GM18519 (cell line): ENCODE measurements around the gene HTR6.
"Not testable (repeated sequence)": the region's sequence is repeated elsewhere in the genome, so short reads cannot be mapped to it uniquely, and the experiment has no call there.

Source experiments
- ATAC-seq: cut with Tn5 transposase; IDR thresholded peaks from one replicate; pipeline ENCODE4 v1.9.1; 2021; ENCODE audit warnings: mild to moderate bottlenecking, moderate library complexity; ENCODE audit not compliant: unreplicated experiment, low FRiP score

Gene HTR6

DNA sequence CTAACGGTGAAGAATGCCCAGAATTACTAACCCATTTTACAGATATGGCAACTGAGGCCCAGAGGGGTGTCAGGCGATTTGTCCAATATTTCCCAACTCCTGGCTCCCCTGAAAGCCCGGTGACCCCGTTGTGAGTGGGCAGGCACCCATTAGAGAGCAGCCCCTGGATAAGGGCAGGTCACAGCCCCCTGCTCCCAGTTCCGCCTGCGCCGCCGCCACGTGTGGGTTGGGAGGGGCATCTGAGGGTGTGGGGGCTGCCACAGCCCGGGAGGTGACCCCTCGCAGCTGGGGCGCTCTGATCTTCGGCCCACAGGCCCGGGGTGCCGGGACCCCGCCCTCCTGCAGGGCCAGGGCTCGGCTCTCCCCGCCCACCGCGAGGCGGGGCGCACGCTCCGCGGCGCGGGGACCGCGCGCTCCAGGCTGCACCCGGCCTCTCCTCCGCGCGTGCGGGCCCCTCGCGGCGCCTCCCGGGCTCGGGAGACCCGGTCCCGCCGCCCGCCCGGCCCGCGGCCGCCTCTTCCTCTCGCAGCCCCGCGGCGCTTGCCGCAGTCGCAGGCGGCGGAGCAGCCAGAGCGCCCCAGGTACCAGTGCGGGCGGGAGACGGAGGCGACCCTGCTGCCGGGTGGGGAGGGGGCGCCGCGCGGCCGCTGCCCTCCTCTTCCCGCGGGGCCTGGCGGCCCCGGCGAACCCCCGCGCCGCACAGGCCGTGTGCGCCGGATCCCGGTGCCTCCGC lies at the start of gene HTR6:
Gene HTR6, plus strand, starts transcription at position 423 of the 733 bp plus-strand sequence. CDS start 879 bp downstream, outside the sequence.
- ATAC-seq, result no peak

DNA sequence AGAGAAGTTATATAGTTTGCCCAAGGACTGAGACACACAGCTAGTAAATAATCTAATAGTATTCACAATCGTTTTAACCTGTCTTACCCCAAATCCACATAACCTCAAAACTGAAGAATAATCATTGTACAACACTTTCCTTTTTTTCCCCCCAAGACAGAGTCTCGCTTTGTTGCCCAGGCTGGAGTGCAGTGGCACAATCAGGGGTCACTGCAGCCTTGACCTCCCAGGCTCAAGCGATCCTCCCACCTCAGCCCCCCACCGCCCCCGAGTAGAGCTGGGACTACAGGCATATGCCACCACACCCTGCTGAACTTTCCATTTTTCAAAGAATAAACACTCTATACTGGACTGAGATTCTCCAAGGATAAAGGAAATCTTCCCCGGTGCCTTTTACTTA lies 49.2 kb upstream of the HTR6 start:
- no peak for ATAC-seq

DNA sequence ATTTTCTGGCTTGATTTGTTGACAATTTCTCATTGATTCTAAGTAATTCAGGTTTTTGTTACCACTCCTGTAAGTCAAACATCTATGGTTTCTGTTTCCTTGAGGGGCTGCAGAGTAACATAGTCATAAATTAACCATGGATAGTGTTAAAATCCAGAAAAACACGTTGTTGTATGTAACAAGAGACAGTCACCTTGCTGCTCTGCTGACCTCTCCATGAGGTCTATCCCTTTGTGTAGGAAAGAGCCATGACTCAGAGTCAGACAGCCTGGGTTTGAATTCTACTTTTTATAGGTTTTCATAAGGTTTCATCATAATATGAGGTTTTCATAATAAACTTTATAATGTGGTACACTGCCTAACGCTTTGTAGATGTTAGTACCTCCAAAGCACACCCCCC lies 48.2 kb upstream of the HTR6 start:
- no peak for ATAC-seq

DNA sequence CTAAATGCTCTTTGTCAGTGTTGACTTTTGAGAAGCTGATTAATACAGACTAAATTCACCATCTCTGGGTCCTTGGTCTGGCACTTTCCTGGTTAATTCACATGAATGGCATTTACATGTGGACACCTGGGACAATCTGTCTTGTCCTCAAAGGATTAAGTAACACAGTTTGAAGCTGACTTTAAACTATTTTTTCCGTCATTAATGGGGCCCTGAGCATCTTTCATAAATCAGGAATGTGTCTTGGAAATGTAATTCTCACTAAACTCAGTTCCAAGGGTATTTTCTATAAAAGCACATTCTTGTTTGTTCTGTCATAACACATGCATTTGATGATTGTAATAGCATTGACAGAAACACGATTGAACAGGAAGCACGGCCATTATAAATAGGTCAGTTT lies 47.3 kb upstream of the HTR6 start:
- ATAC-seq, result no peak

DNA sequence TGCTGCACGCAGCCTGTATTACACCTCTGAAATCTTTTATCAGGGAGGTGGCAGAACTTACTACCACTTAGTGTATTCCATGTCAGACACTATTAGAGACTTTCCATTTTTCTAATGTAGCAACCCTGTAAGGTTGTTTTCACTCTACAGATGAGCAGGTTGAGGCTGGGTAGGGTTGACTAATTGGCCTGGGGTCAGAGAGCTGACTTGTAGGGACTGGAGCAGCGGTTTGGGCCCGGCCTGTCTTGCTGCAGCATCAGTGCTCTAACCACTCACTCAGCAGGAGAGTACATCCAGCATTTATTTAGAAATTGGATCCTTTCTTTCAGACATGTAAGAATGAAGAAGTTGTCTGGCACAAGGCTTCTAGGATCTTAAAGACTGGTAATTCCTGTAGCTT lies 46.2 kb upstream of the HTR6 start:
- ATAC-seq, result no peak

- no peak for ATAC-seq
These were observed 44.8 kb upstream of the HTR6 start for GRCh38 chr1:19619697-19620384.

- no peak for ATAC-seq
These were observed 43.9 kb upstream of the HTR6 start for GRCh38 chr1:19620786-19621185.

GRCh38 chr1:19621274-19621950 lies 43.3 kb upstream of the HTR6 start:
- no peak for ATAC-seq

DNA sequence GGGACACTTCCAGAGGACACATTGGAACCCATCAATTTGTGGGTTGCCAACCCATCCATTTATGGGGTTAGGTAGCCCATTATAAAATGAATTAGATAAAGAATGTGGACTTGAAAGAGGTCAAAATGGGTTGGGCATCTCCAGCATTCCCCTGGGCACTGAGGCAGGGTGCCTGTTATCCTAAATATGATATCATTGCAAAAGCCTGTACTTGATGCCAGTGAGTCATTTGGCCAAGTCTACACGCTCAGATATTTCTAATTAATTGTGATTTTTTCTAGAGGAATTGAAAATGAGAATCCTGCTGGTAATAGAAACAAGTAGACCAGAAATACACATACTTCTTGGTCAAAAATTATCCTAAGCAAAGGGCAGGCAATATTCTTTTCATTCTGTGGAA lies 42.5 kb upstream of the HTR6 start:
- no peak for ATAC-seq

- ATAC-seq, result no peak
These were observed 41.2 kb upstream of the HTR6 start for GRCh38 chr1:19623523-19623922.

- no peak for ATAC-seq
These were observed 39.3 kb upstream of the HTR6 start for GRCh38 chr1:19625291-19625937.

GRCh38 chr1:19628879-19629278 lies 35.8 kb upstream of the HTR6 start:
- no peak for ATAC-seq

GRCh38 chr1:19629357-19629756 lies 35.3 kb upstream of the HTR6 start:
- ATAC-seq, result no peak

- not testable (repeated sequence) for ATAC-seq
These were observed 34.5 kb upstream of the HTR6 start for GRCh38 chr1:19630192-19630591.

GRCh38 chr1:19630720-19631395 lies 33.8 kb upstream of the HTR6 start:
- ATAC-seq, result no peak

GRCh38 chr1:19632211-19632610 lies 32.5 kb upstream of the HTR6 start:
- ATAC-seq, result no peak

DNA sequence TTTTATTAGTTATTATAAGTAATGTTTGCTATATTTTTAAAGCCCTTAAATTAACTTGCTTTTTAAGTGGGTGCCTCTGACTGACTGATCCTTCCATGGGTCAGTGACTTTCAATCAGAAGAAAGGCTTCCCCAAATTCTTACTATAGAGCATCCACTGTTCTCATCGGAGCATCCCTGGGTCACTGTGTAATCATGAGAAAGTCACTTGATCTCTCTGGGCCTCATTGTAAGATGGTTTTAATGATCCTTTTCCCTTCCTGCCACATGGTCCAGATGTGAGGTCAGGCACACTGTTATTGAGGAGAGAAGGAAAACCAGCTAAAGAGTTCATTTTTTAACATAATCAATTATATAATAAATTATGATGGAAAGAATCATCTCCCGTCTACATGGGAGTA lies 31.6 kb upstream of the HTR6 start:
- no peak for ATAC-seq

GRCh38 chr1:19635064-19635463 lies 29.6 kb upstream of the HTR6 start:
- ATAC-seq, result not testable (repeated sequence)

GRCh38 chr1:19635646-19636045 lies 29.0 kb upstream of the HTR6 start:
- no peak for ATAC-seq

DNA sequence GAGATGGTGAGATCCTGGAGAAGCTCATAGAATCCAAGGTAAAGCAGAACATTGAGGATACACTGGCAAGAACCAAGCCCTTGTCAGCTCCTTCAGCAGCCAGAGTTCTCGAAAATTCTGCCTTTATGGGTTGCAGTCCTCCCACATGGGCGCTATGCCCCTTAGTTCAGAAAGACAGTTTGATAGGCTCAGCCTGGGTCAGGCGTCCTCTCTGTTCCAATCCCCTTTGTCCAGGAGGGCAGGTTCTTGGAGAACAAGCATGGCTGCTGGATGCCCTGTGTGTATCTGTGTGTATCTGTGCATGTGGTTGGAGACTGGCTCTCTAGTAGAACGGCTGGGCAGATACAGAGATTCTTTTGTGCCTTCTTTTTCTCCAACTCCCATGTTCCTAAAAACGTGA lies 28.6 kb upstream of the HTR6 start:
- no peak for ATAC-seq

- ATAC-seq, result not testable (repeated sequence)
These were observed 27.9 kb upstream of the HTR6 start for GRCh38 chr1:19636749-19637148.
